ENCODE measurements around the gene CLEC5A. TPM values are rescaled to one million over a fixed set of nuclear protein-coding genes. Genes with fewer than 3 reads are reported as not detected.
"Not testable (repeated sequence)": the region's sequence is repeated elsewhere in the genome, so short reads cannot be mapped to it uniquely, and the experiment has no call there.

Gene CLEC5A
- total RNA-seq, 4 donors from 2014 or later: 0.32 to 0.66 (median 0.42) TPM; not detected in 1

- no peaks in the 10 kb centered on the region for H3K4me1 ChIP-seq
- DNase-seq (ENCODE audit: extremely low spot score): no peak
- intact Hi-C loops (cut with DNase I): no loop called here
- TF ChIP-seq POLR2AphosphoS5 (IDR thresholded peaks at IDR 0.05): no peak
- no peak for TF ChIP-seq EP300 (IDR thresholded peaks at IDR 0.05)
- no peak for TF ChIP-seq POLR2A (IDR thresholded peaks at IDR 0.05; ENCODE audit: low read depth)
- TF ChIP-seq CTCF (IDR thresholded peaks at IDR 0.05): no peak
- H3K9me3 ChIP-seq: no peaks in the 10 kb centered on the region
- no peak within 1 kb of the TSS for H3K4me3 ChIP-seq
- no peaks in the 10 kb centered on the region for H3K27me3 ChIP-seq
- 78% methylated on average over 3 of the region's 3 CpGs for WGBS
- no peaks in the 10 kb centered on the region for H3K36me3 ChIP-seq
- H3K27ac ChIP-seq (replicated peaks in 1 of 4): no peak within 1 kb of the TSS
These were observed 30.7 kb downstream of the CLEC5A start, which contains the start of gene OR9A4 for GRCh38 chr7:141916099-141916498. OR9A4 (plus strand) TSS chr7:141916399; CDS start chr7:141918876, 2,477 bp downstream.

- H3K27ac ChIP-seq (replicated peaks in 1 of 4): no peak overlapping the region
- H3K27me3 ChIP-seq: no peaks in the 10 kb centered on the region
- no peak overlapping the region for H3K4me3 ChIP-seq
- WGBS: 68% methylated on average over 2 of the region's 2 CpGs
- TF ChIP-seq EP300 (IDR thresholded peaks at IDR 0.05) (no peak), CTCF (IDR thresholded peaks at IDR 0.05) (no peak), POLR2AphosphoS5 (IDR thresholded peaks at IDR 0.05) (no peak), POLR2A (IDR thresholded peaks at IDR 0.05; ENCODE audit: low read depth) (no peak)
- no peaks in the 10 kb centered on the region for H3K36me3 ChIP-seq
- H3K9me3 ChIP-seq: no peaks in the 10 kb centered on the region
- intact Hi-C loops (cut with DNase I): no loop called here
- no peak for DNase-seq (ENCODE audit: extremely low spot score)
- H3K4me1 ChIP-seq: no peaks in the 10 kb centered on the region
These were observed 31.2 kb downstream of the CLEC5A start for GRCh38 chr7:141915565-141915964.

- H3K27ac ChIP-seq (replicated peaks in 1 of 4): no peak overlapping the region
- no peak for TF ChIP-seq POLR2AphosphoS5 (IDR thresholded peaks at IDR 0.05)
- TF ChIP-seq EP300 (IDR thresholded peaks at IDR 0.05): no peak
- no peak for TF ChIP-seq CTCF (IDR thresholded peaks at IDR 0.05)
- no peak for TF ChIP-seq POLR2A (IDR thresholded peaks at IDR 0.05; ENCODE audit: low read depth)
These were observed 35.4 kb downstream of the CLEC5A start for GRCh38 chr7:141911391-141911790.

GRCh38 chr7:141906285-141906684 is 40.5 kb downstream of the CLEC5A start:
- H3K27ac ChIP-seq (replicated peaks in 1 of 4): no peak overlapping the region
- no peak overlapping the region for H3K4me3 ChIP-seq
- DNase-seq (ENCODE audit: extremely low spot score): no peak
- H3K27me3 ChIP-seq: no peaks in the 10 kb centered on the region
- TF ChIP-seq EP300 (IDR thresholded peaks at IDR 0.05) (no peak), CTCF (IDR thresholded peaks at IDR 0.05) (no peak), POLR2A (IDR thresholded peaks at IDR 0.05; ENCODE audit: low read depth) (no peak), POLR2AphosphoS5 (IDR thresholded peaks at IDR 0.05) (no peak)
- no peaks in the 10 kb centered on the region for H3K4me1 ChIP-seq
- no peaks in the 10 kb centered on the region for H3K36me3 ChIP-seq
- no peaks in the 10 kb centered on the region for H3K9me3 ChIP-seq
- intact Hi-C loops (cut with DNase I): no loop called here
- 76% methylated on average over 4 of the region's 4 CpGs for WGBS

More at GRCh38 chr7:141911391-141911790, 35.4 kb downstream of the CLEC5A start:
- Histone ChIP-seq H3K9me3 (no peaks in the 10 kb centered on the region), H3K36me3 (no peaks in the 10 kb centered on the region), H3K4me1 (no peaks in the 10 kb centered on the region), H3K27me3 (no peaks in the 10 kb centered on the region), H3K4me3 (no peak overlapping the region)
- no peak for DNase-seq (ENCODE audit: extremely low spot score)
- intact Hi-C loops (cut with DNase I): no loop called here

- H3K9me3 ChIP-seq; H3K36me3 ChIP-seq; H3K4me3 ChIP-seq; DNase-seq (ENCODE audit: extremely low spot score); H3K4me1 ChIP-seq; intact Hi-C loops (cut with DNase I); H3K27ac ChIP-seq (replicated peaks in 1 of 4); H3K27me3 ChIP-seq: not testable (repeated sequence)
- 89% methylated on average over 3 of the region's 3 CpGs for WGBS
These were observed 47.4 kb downstream of the CLEC5A start for GRCh38 chr7:141899366-141899765.

Measured in esophagus muscularis mucosa (tissue), 4 donors.